Measurements from ENCODE around the gene BRWD1.

DNA sequence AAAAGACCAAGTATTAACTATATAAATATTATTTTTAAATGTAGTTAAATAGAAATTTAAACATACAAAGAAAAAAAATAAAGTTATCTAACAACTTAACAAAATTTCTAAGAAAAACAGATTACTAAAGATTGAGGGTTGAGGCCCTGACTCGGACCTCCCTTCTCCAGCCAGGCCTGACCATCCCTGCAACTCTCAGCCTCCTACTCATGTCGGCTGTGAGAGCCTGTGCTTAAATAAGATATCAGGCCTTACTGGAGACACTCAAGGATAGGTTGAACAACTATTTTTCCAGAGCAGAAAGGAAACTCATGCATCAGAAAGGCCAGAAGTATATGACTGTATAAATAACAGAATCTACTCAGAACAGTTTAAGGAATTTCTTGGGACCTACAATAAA lies 97.1 kb downstream of the BRWD1 start:
- TF ChIP-seq, protein P1, sequence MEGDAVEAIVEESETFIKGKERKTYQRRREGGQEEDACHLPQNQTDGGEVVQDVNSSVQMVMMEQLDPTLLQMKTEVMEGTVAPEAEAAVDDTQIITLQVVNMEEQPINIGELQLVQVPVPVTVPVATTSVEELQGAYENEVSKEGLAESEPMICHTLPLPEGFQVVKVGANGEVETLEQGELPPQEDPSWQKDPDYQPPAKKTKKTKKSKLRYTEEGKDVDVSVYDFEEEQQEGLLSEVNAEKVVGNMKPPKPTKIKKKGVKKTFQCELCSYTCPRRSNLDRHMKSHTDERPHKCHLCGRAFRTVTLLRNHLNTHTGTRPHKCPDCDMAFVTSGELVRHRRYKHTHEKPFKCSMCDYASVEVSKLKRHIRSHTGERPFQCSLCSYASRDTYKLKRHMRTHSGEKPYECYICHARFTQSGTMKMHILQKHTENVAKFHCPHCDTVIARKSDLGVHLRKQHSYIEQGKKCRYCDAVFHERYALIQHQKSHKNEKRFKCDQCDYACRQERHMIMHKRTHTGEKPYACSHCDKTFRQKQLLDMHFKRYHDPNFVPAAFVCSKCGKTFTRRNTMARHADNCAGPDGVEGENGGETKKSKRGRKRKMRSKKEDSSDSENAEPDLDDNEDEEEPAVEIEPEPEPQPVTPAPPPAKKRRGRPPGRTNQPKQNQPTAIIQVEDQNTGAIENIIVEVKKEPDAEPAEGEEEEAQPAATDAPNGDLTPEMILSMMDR (conservative IDR thresholded peaks at IDR 0.05; ENCODE audit: low read length), result no peak
- no peak for TF ChIP-seq EZH2phosphoT487 (IDR thresholded peaks at IDR 0.05; ENCODE audit: borderline replicate concordance, low read depth, low read length)
